Measurements from ENCODE around the gene PTPN2. TPM values are rescaled to one million over a fixed set of nuclear protein-coding genes. Genes with fewer than 3 reads are reported as not detected.

The PTPN2 gene
- polyA plus RNA-seq, 2 of the 4 experiments (the other 2 are of a cell fraction), result 23.0 to 32.4 TPM

DNA sequence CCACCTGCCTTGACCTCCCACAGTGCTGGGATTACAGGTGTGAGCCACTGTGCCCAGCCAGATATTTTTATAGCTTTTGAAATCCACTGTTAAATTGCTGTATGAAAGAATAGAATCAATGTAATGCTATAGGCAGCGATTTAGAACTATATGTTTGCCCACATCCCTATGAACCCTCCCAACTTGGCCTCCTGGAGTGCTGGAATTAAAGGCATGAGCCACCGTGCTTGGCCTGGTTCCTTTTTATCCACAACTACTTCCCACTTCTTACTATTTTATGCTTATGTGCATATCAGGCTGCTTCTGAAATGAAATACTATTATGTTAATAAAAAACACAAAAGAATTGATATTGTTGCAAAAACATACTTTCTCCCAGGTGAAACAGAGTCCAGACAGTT, 11.6 kb upstream of the PTPN2 start:
- no peaks in the 10 kb centered on the region for H3K9me3 ChIP-seq
- DNase-seq (ENCODE audit: low read depth in 1 of 2, low spot score in 1 of 2) (no peak), ATAC-seq (no peak), FAIRE-seq (no peak)
- no peaks in the 10 kb centered on the region for H3K4me1 ChIP-seq
- WGBS (ENCODE audit: missing lambda C conversion rate), result 37% methylated on average over 2 of the region's 2 CpGs
- H3K27ac ChIP-seq, result no peak overlapping the region
- H3K4me3 ChIP-seq, result no peak overlapping the region
- no peak for TF ChIP-seq RFX5 (IDR thresholded peaks at IDR 0.05)
- no peak for TF ChIP-seq TP53 (CRISPR knock-in tag; IDR thresholded peaks at IDR 0.05)
- no peak for TF ChIP-seq MAZ (IDR thresholded peaks at IDR 0.05; ENCODE audit: borderline replicate concordance, low read depth, low read length)
- no peak for TF ChIP-seq RARB (CRISPR knock-in tag; IDR thresholded peaks at IDR 0.05)
- no peak for TF ChIP-seq CHD4 (IDR thresholded peaks at IDR 0.05; ENCODE audit: borderline replicate concordance)
- TF ChIP-seq CHD2 (IDR thresholded peaks at IDR 0.05; ENCODE audit: low read length, partially characterized antibody), result no peak
- no peak for TF ChIP-seq FOXS1 (CRISPR knock-in tag; IDR thresholded peaks at IDR 0.05)
- TF ChIP-seq, protein P1, sequence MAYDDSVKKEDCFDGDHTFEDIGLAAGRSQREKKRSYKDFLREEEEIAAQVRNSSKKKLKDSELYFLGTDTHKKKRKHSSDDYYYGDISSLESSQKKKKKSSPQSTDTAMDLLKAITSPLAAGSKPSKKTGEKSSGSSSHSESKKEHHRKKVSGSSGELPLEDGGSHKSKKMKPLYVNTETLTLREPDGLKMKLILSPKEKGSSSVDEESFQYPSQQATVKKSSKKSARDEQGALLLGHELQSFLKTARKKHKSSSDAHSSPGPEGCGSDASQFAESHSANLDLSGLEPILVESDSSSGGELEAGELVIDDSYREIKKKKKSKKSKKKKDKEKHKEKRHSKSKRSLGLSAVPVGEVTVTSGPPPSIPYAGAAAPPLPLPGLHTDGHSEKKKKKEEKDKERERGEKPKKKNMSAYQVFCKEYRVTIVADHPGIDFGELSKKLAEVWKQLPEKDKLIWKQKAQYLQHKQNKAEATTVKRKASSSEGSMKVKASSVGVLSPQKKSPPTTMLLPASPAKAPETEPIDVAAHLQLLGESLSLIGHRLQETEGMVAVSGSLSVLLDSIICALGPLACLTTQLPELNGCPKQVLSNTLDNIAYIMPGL (CRISPR knock-in tag; IDR thresholded peaks at IDR 0.05; ENCODE audit: borderline replicate concordance), result no peak
- TF ChIP-seq ZSCAN20 (CRISPR knock-in tag; IDR thresholded peaks at IDR 0.05), result no peak
- TF ChIP-seq POLR2AphosphoS2 (conservative IDR thresholded peaks at IDR 0.05; ENCODE audit: low read length), result no peak
- no peak for TF ChIP-seq CBX8 (IDR thresholded peaks at IDR 0.05)
- TF ChIP-seq HDAC2 (IDR thresholded peaks at IDR 0.05), result no peak
- TF ChIP-seq KDM1A (IDR thresholded peaks at IDR 0.05; ENCODE audit: low read depth), result no peak
- TF ChIP-seq RCOR1 (IDR thresholded peaks at IDR 0.05; ENCODE audit: low read depth, low read length), result no peak
- no peak for TF ChIP-seq JUN (IDR thresholded peaks at IDR 0.05)
- no peak for TF ChIP-seq HOXB5 (CRISPR knock-in tag; IDR thresholded peaks at IDR 0.05)
- no peak for TF ChIP-seq HOXA7 (CRISPR knock-in tag; IDR thresholded peaks at IDR 0.05)
- TF ChIP-seq TFCP2L1 (CRISPR knock-in tag; IDR thresholded peaks at IDR 0.05), result no peak
- TF ChIP-seq NPAS2 (CRISPR knock-in tag; IDR thresholded peaks at IDR 0.05; ENCODE audit: borderline replicate concordance), result no peak
- ChIA-PET POLR2A (no interaction called here), CTCF (interaction anchor here (0.9 to 7.8 kb wide), 2 partner anchors 152 to 159 kb away, joined by 3 to 84 read pairs; no protein-coding TSS in a partner anchor)
- no peak overlapping the region for H3K4me2 ChIP-seq

DNA sequence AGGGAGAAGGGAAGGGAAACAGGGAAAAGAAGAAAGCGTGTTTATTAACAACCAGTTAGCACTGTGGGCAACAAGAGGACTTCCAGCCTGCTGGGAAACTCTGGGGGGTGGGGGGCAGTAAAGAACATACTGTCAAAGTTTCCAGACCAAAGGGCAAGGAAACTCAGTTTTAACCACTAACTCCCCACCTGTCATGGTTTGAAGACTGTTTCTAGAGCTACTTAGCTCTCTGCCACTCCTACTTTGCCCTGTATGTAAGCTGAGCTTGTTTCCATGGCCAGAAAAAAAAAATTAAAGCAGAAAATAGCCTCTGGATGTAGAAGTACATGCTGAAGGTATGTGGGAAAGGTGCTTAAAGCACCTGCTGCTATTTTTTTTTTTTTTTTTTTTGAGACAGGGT, 11.0 kb upstream of the PTPN2 start:
- DNase-seq (ENCODE audit: low read depth in 1 of 2, low spot score in 1 of 2) (no peak), FAIRE-seq (no peak), ATAC-seq (no peak)
- no peak overlapping the region for H3K27ac ChIP-seq
- 95% methylated on average over 1 of the region's 1 CpG for WGBS (ENCODE audit: missing lambda C conversion rate)
- H3K4me3 ChIP-seq, result no peak overlapping the region
- ChIA-PET CTCF (interaction anchor here (0.9 to 7.8 kb wide), 5 partner anchors 9 to 171 kb away, joined by 3 to 84 read pairs (median 6); no protein-coding TSS in a partner anchor), POLR2A (no interaction called here)
- TF ChIP-seq HDAC2 (IDR thresholded peaks at IDR 0.05), result no peak
- TF ChIP-seq, protein P2, sequence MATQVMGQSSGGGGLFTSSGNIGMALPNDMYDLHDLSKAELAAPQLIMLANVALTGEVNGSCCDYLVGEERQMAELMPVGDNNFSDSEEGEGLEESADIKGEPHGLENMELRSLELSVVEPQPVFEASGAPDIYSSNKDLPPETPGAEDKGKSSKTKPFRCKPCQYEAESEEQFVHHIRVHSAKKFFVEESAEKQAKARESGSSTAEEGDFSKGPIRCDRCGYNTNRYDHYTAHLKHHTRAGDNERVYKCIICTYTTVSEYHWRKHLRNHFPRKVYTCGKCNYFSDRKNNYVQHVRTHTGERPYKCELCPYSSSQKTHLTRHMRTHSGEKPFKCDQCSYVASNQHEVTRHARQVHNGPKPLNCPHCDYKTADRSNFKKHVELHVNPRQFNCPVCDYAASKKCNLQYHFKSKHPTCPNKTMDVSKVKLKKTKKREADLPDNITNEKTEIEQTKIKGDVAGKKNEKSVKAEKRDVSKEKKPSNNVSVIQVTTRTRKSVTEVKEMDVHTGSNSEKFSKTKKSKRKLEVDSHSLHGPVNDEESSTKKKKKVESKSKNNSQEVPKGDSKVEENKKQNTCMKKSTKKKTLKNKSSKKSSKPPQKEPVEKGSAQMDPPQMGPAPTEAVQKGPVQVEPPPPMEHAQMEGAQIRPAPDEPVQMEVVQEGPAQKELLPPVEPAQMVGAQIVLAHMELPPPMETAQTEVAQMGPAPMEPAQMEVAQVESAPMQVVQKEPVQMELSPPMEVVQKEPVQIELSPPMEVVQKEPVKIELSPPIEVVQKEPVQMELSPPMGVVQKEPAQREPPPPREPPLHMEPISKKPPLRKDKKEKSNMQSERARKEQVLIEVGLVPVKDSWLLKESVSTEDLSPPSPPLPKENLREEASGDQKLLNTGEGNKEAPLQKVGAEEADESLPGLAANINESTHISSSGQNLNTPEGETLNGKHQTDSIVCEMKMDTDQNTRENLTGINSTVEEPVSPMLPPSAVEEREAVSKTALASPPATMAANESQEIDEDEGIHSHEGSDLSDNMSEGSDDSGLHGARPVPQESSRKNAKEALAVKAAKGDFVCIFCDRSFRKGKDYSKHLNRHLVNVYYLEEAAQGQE (IDR thresholded peaks at IDR 0.05), result no peak
- no peak for TF ChIP-seq BHLHE40 (IDR thresholded peaks at IDR 0.05; ENCODE audit: low read depth, low read length)
- TF ChIP-seq CBX2 (IDR thresholded peaks at IDR 0.05; ENCODE audit: borderline replicate concordance, low read depth), result no peak
- TF ChIP-seq CHD4 (IDR thresholded peaks at IDR 0.05; ENCODE audit: borderline replicate concordance), result no peak
- TF ChIP-seq, protein P3, sequence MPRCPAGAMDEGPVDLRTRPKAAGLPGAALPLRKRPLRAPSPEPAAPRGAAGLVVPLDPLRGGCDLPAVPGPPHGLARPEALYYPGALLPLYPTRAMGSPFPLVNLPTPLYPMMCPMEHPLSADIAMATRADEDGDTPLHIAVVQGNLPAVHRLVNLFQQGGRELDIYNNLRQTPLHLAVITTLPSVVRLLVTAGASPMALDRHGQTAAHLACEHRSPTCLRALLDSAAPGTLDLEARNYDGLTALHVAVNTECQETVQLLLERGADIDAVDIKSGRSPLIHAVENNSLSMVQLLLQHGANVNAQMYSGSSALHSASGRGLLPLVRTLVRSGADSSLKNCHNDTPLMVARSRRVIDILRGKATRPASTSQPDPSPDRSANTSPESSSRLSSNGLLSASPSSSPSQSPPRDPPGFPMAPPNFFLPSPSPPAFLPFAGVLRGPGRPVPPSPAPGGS (IDR thresholded peaks at IDR 0.05), result no peak
- TF ChIP-seq, protein P4, sequence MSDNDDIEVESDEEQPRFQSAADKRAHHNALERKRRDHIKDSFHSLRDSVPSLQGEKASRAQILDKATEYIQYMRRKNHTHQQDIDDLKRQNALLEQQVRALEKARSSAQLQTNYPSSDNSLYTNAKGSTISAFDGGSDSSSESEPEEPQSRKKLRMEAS (IDR thresholded peaks at IDR 0.05), result no peak
- no peak for TF ChIP-seq CBX8 (IDR thresholded peaks at IDR 0.05)
- no peak for TF ChIP-seq KDM5A (IDR thresholded peaks at IDR 0.05)
- no peak for TF ChIP-seq ZSCAN20 (CRISPR knock-in tag; IDR thresholded peaks at IDR 0.05)
- no peak for TF ChIP-seq SREBF2 (IDR thresholded peaks at IDR 0.05)
- TF ChIP-seq NR3C1 (IDR thresholded peaks at IDR 0.05), result no peak
- TF ChIP-seq HEYL (CRISPR knock-in tag; IDR thresholded peaks at IDR 0.05), result no peak
- TF ChIP-seq ZNF302 (CRISPR knock-in tag; IDR thresholded peaks at IDR 0.05), result no peak
- TF ChIP-seq NFE2L2 (conservative IDR thresholded peaks at IDR 0.05; ENCODE audit: low read length), result no peak
- no peak for TF ChIP-seq HOXA7 (CRISPR knock-in tag; IDR thresholded peaks at IDR 0.05)
- no peak for TF ChIP-seq POLR2AphosphoS2 (conservative IDR thresholded peaks at IDR 0.05; ENCODE audit: low read length)
- TF ChIP-seq RAD21 (conservative IDR thresholded peaks at IDR 0.05 in 1 of 2, IDR thresholded peaks at IDR 0.05 in 1 of 2), result no peak
- TF ChIP-seq RFX5 (IDR thresholded peaks at IDR 0.05), result no peak
- H3K9me3 ChIP-seq, result no peaks in the 10 kb centered on the region
- no peak overlapping the region for H3K4me2 ChIP-seq
- H3K4me1 ChIP-seq, result no peaks in the 10 kb centered on the region
